Transverse colon (tissue), 3 donors: ENCODE data around the gene CLGN.

Source experiments
- POLR2A ChIP-seq: fragments of 450-650 bp; IDR thresholded peaks from one replicate; pipeline ENCODE4 v1.6.1; 2016; ENCODE audit warnings: antibody characterized with exemption, mild to moderate bottlenecking, moderate library complexity
- TF ChIP-seq, protein P1 (sequence below), 5 experiments: fragments of 200-600 bp in 3 of 5; fragments of 450-650 bp in 2 of 5; sonication (generic) in 3 of 5; IDR thresholded peaks; 1 replicate in 2 of 5; 2 replicates in 3 of 5; pipeline ENCODE4 v1.5.1; 2016 to 2017; ENCODE audit warnings: antibody characterized with exemption in 5 of 5, inconsistent platforms in 3 of 5, mild to moderate bottlenecking in 2 of 5, moderate library complexity in 1 of 5

- TF ChIP-seq, protein P1, sequence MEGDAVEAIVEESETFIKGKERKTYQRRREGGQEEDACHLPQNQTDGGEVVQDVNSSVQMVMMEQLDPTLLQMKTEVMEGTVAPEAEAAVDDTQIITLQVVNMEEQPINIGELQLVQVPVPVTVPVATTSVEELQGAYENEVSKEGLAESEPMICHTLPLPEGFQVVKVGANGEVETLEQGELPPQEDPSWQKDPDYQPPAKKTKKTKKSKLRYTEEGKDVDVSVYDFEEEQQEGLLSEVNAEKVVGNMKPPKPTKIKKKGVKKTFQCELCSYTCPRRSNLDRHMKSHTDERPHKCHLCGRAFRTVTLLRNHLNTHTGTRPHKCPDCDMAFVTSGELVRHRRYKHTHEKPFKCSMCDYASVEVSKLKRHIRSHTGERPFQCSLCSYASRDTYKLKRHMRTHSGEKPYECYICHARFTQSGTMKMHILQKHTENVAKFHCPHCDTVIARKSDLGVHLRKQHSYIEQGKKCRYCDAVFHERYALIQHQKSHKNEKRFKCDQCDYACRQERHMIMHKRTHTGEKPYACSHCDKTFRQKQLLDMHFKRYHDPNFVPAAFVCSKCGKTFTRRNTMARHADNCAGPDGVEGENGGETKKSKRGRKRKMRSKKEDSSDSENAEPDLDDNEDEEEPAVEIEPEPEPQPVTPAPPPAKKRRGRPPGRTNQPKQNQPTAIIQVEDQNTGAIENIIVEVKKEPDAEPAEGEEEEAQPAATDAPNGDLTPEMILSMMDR (IDR thresholded peaks at IDR 0.05), result no peak
- TF ChIP-seq POLR2A, result no peak
These were observed 38.7 kb upstream of the CLGN start for GRCh38 chr4:140466146-140466545.
